ENCODE results near the gene EXOC2. TPM values are rescaled to one million over a fixed set of nuclear protein-coding genes. Genes with fewer than 3 reads are reported as not detected.

Gene EXOC2
- total RNA-seq, 1 experiment from 2014 or later = 24.5 TPM

- no peak for TF ChIP-seq SIN3A (IDR thresholded peaks at IDR 0.05; ENCODE audit: low read depth)
- no peak for TF ChIP-seq JUND (IDR thresholded peaks at IDR 0.05)
- TF ChIP-seq EGR1 (IDR thresholded peaks at IDR 0.05; ENCODE audit: low read depth) = no peak
Observed at GRCh38 chr6:444653-445275, 248.2 kb downstream of the EXOC2 start (continued).

DNA sequence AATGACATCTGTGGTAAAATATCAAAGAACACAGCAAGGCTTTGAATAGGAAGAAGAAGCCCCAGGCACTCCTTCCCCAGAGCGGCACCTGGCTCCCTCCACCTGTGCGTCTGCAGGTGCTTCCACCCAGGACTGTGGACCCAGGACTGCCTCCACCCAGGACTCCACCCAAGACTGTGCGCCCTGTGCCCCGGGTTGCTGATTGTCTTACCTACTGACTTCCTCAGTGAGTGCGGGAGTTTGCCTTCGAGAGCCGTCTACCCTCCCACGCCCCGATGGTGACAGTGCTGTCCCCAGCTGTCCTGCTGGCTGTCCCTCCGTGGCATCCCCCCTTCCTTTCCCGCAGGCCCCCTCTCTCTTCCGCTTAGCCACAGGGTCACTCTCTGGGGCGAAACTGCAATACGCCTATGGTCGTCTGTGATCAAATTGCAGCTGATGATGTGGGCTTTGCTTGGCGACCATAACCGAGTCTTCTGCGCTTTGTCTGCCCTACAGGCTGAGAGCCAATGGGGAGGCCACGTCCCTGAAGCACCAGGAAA, 249.2 kb downstream of the EXOC2 start:
- no peaks in the 10 kb centered on the region for H3K36me3 ChIP-seq (ENCODE audit: control insufficient read depth in 1 of 2, insufficient read depth in 2 of 2, low read length in 2 of 2)
- DNase-seq (ENCODE audit: low read depth, low spot score) = no peak
- no TSS peak for BruUV-seq (replicated peaks)
- CTCF ChIA-PET = no interaction called here
- no peak overlapping the region for H2AFZ ChIP-seq (ENCODE audit: low read depth, low read length, poor library complexity, severe bottlenecking)
- H3K27me3 ChIP-seq (ENCODE audit: insufficient read depth, low read length) = no peaks in the 10 kb centered on the region
- intact Hi-C loops (cut with micrococcal nuclease) = no loop called here
- ATAC-seq = no peak
- H3K9me2 ChIP-seq (ENCODE audit: insufficient read depth) = no peaks in the 10 kb centered on the region
- H3K9ac ChIP-seq (ENCODE audit: low read length) = no peak overlapping the region
- H3K4me2 ChIP-seq (ENCODE audit: low read length) = no peak overlapping the region
- H3K27ac ChIP-seq (ENCODE audit: low read depth, low read length) = no peak overlapping the region
- peaks cover 0 to 7% of the 10 kb centered on the region in 2 experiments; a peak in 1 of 4 replicates for H3K4me1 ChIP-seq (ENCODE audit: control insufficient read depth in 1 of 2, insufficient read depth in 2 of 2, low read length in 2 of 2)
- RAD21 ChIA-PET (ENCODE audit: low non-redundant PET in 1 of 2, low total read pairs in 2 of 2, uncharacterized antibody in 2 of 2, unreplicated experiment in 2 of 2) = no interaction called here
- POLR2A ChIA-PET = no interaction called here
- no peaks in the 10 kb centered on the region for H3K9me3 ChIP-seq (ENCODE audit: control insufficient read depth in 1 of 2, insufficient read depth in 1 of 2, low read depth in 1 of 2, low read length in 2 of 2)
- H3K4me3 ChIP-seq (replicated peaks in 1 of 2; ENCODE audit: low read depth in 1 of 2, low read length in 2 of 2) = no peak overlapping the region
- TF ChIP-seq SRF (IDR thresholded peaks at IDR 0.05; ENCODE audit: low read depth) (no peak), SIN3A (IDR thresholded peaks at IDR 0.05; ENCODE audit: low read depth) (no peak), EZH2 (IDR thresholded peaks at IDR 0.05) (no peak), ZFX (IDR thresholded peaks at IDR 0.05) (no peak), POLR2AphosphoS5 (IDR thresholded peaks at IDR 0.05; ENCODE audit: low read depth, low read length) (no peak), EGR1 (IDR thresholded peaks at IDR 0.05; ENCODE audit: low read depth) (no peak), RAD21 (IDR thresholded peaks at IDR 0.05; ENCODE audit: low read depth) (no peak)
- H3K79me2 ChIP-seq (ENCODE audit: insufficient read depth, low read length) = no peaks in the 10 kb centered on the region
- no peaks in the 10 kb centered on the region for H4K20me1 ChIP-seq (ENCODE audit: insufficient read depth)

Data from HCT116 (cell line).